SK-N-SH treated with all-trans-retinoic acid at 6 μM for 48 hours (cell line): ENCODE results near the gene RGS10.

Source experiments
- ATAC-seq: fragments of 200-7000 bp; cut with Tn5 transposase; 3 replicates; pipeline ENCODE4 v1.9.1; 2020; ENCODE audit warnings: mild to moderate bottlenecking, moderate library complexity
- ARNTL ChIP-seq: fragments of 450-650 bp; formaldehyde crosslinking; IDR thresholded peaks from 2 replicates; pipeline ENCODE4 v1.5.0; 2020; ENCODE audit warnings: low read depth, mild to moderate bottlenecking, moderate library complexity, borderline replicate concordance
- BACH2 ChIP-seq: fragments of 250-450 bp; sonication (Bioruptor Pico); IDR thresholded peaks from 2 replicates; pipeline ENCODE4 v1.9.0; 2021; ENCODE audit warnings: mild to moderate bottlenecking, borderline replicate concordance
- CSDC2 ChIP-seq: fragments of 250-450 bp; sonication (Bioruptor Pico); IDR thresholded peaks from 2 replicates; pipeline ENCODE4 v1.5.0; 2020; ENCODE audit warnings: mild to moderate bottlenecking, moderate library complexity
- CSRNP3 ChIP-seq: fragments of 250-450 bp; sonication (Bioruptor Pico); IDR thresholded peaks from 2 replicates; pipeline ENCODE4 v1.5.1; 2021; ENCODE audit warnings: mild to moderate bottlenecking, moderate library complexity
- ESRRG ChIP-seq: fragments of 250-450 bp; sonication (Bioruptor Pico); IDR thresholded peaks from 2 replicates; pipeline ENCODE4 v1.6.1; 2021; ENCODE audit warnings: mild to moderate bottlenecking
- GLIS3 ChIP-seq: fragments of 250-450 bp; sonication (Bioruptor Pico); IDR thresholded peaks from 2 replicates; pipeline ENCODE4 v1.5.0; 2020; ENCODE audit warnings: mild to moderate bottlenecking, moderate library complexity
- ISL1 ChIP-seq: fragments of 250-450 bp; sonication (Bioruptor Pico); IDR thresholded peaks from 2 replicates; pipeline ENCODE4 v2.1.2; 2022; ENCODE audit warnings: mild to moderate bottlenecking, moderate library complexity
- OSR1 ChIP-seq: fragments of 250-450 bp; sonication (Bioruptor Pico); IDR thresholded peaks from 2 replicates; pipeline ENCODE4 v1.8.0; 2022; ENCODE audit warnings: moderate library complexity, mild to moderate bottlenecking, inconsistent platforms
- PPARA ChIP-seq: fragments of 250-450 bp; sonication (Bioruptor Pico); IDR thresholded peaks from 2 replicates; pipeline ENCODE4 v1.5.0; 2020; ENCODE audit warnings: mild to moderate bottlenecking, borderline replicate concordance
- RARB ChIP-seq: fragments of 250-450 bp; sonication (Bioruptor Pico); IDR thresholded peaks from 2 replicates; pipeline ENCODE4 v1.8.0; 2021; ENCODE audit warnings: mild to moderate bottlenecking, moderate library complexity
- TCF4 ChIP-seq: fragments of 250-450 bp; sonication (Bioruptor Pico); IDR thresholded peaks from 2 replicates; pipeline ENCODE4 v1.8.0; 2021; ENCODE audit warnings: mild to moderate bottlenecking, moderate library complexity, borderline replicate concordance
- TSHZ2 ChIP-seq: fragments of 250-450 bp; sonication (Bioruptor Pico); IDR thresholded peaks from 2 replicates; pipeline ENCODE4 v1.5.0; 2020; ENCODE audit warnings: mild to moderate bottlenecking, moderate library complexity
- ZC3H10 ChIP-seq: fragments of 250-450 bp; sonication (Bioruptor Pico); IDR thresholded peaks from 2 replicates; pipeline ENCODE4 v1.5.1; 2021; ENCODE audit warnings: mild to moderate bottlenecking, moderate library complexity
- ZFP30 ChIP-seq: fragments of 450-650 bp; formaldehyde crosslinking; IDR thresholded peaks from 2 replicates; pipeline ENCODE4 v1.5.0; 2022; ENCODE audit warnings: mild to moderate bottlenecking, moderate library complexity
- ZNF565 ChIP-seq: fragments of 450-650 bp; formaldehyde crosslinking; conservative IDR thresholded peaks from 2 replicates; pipeline ENCODE4 v1.5.0; 2020; ENCODE audit warnings: low read depth, mild to moderate bottlenecking, moderate library complexity
- ZNF70 ChIP-seq: fragments of 450-650 bp; formaldehyde crosslinking; IDR thresholded peaks from 2 replicates; pipeline ENCODE4 v1.5.0; 2020; ENCODE audit warnings: mild to moderate bottlenecking, moderate library complexity
- ZNF8 ChIP-seq: fragments of 450-650 bp; formaldehyde crosslinking; IDR thresholded peaks from 2 replicates; pipeline ENCODE4 v1.5.0; 2020; ENCODE audit warnings: mild to moderate bottlenecking, moderate library complexity
- TF ChIP-seq, protein P1 (sequence below): fragments of 250-450 bp; sonication (Bioruptor Pico); IDR thresholded peaks from 2 replicates; pipeline ENCODE4 v1.8.0; 2020; ENCODE audit warnings: mild to moderate bottlenecking, moderate library complexity, borderline replicate concordance

Gene RGS10

GRCh38 chr10:119452396-119452795, 90.1 kb downstream of the RGS10 start (continued):
- TF ChIP-seq TSHZ2 (CRISPR knock-in tag) (no peak), ZFP30 (no peak), ISL1 (no peak), ZNF70 (no peak), CSDC2 (CRISPR knock-in tag) (no peak), ZNF8 (no peak), ARNTL (CRISPR knock-in tag) (no peak), CSRNP3 (no peak), PPARA (CRISPR knock-in tag) (no peak), TCF4 (CRISPR knock-in tag) (no peak), OSR1 (no peak)

- ATAC-seq = no peak
- TF ChIP-seq ZNF8 (no peak), GLIS3 (CRISPR knock-in tag) (no peak), ARNTL (CRISPR knock-in tag) (no peak), RARB (CRISPR knock-in tag) (no peak), TCF4 (CRISPR knock-in tag) (no peak), ESRRG (CRISPR knock-in tag) (no peak), ZC3H10 (CRISPR knock-in tag) (no peak), ZFP30 (no peak), CSRNP3 (no peak), OSR1 (no peak), ZNF565 (CRISPR knock-in tag) (no peak), BACH2 (CRISPR knock-in tag) (no peak), ZNF70 (no peak)
- TF ChIP-seq, protein P1, sequence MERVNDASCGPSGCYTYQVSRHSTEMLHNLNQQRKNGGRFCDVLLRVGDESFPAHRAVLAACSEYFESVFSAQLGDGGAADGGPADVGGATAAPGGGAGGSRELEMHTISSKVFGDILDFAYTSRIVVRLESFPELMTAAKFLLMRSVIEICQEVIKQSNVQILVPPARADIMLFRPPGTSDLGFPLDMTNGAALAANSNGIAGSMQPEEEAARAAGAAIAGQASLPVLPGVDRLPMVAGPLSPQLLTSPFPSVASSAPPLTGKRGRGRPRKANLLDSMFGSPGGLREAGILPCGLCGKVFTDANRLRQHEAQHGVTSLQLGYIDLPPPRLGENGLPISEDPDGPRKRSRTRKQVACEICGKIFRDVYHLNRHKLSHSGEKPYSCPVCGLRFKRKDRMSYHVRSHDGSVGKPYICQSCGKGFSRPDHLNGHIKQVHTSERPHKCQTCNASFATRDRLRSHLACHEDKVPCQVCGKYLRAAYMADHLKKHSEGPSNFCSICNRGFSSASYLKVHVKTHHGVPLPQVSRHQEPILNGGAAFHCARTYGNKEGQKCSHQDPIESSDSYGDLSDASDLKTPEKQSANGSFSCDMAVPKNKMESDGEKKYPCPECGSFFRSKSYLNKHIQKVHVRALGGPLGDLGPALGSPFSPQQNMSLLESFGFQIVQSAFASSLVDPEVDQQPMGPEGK (CRISPR knock-in tag) = no peak
These were observed 91.1 kb downstream of the RGS10 start for GRCh38 chr10:119451300-119451896.

DNA sequence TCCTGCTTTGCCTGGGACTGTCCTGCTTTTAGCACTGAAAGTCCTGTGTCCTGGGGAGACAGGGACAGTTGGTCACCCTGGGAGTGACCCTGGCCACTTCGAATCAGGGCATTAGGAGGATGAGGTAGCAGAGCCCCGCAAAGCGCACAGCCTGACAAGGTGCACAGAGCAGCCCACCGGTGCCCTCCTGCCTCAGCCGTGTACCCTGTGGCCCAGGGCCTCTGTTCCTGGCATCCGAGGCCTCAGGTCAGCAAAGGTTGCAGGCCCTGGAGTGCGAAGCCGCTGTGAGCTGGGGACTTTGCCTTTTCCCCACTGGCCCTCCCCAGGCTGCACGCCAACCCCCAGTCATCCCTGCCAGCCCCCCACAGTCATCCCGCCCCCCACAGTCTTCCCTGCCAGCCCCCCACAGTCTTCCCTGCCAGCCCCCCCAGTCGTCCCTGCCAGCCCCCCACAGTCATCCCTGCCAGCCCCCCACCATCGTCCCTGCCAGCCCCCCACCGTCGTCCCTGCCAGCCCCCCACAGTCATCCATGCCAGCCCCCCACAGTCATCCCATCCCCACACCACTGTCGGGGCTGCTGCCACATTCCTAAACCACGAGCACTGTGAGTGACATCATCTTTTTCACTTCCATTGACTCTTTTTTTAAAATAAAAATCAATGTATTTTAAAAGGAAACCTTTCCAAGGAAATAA, 91.8 kb downstream of the RGS10 start:
- ATAC-seq = no peak
- no peak for TF ChIP-seq ARNTL (CRISPR knock-in tag)
- no peak for TF ChIP-seq TCF4 (CRISPR knock-in tag)
- TF ChIP-seq ZNF8 = no peak
- no peak for TF ChIP-seq RARB (CRISPR knock-in tag)
